ENCODE measurements around the gene ZNF23.

The ZNF23 gene

GRCh38 chr16:71464231-71464630, 2.2 kb upstream of the ZNF23 start:
- no peak for DNase-seq

GRCh38 chr16:71460941-71461340, 1.1 kb downstream of the ZNF23 start:
- DNase-seq = no peak

GRCh38 chr16:71460236-71460635, 1.8 kb downstream of the ZNF23 start:
- no peak for DNase-seq

- DNase-seq = no peak
Measured at GRCh38 chr16:71459510-71459909, 2.5 kb downstream of the ZNF23 start.

- DNase-seq = no peak
Measured at GRCh38 chr16:71456801-71457200, 5.2 kb downstream of the ZNF23 start.

GRCh38 chr16:71453036-71453435, 9.0 kb downstream of the ZNF23 start:
- no peak for DNase-seq

GRCh38 chr16:71449020-71449419, 13.0 kb downstream of the ZNF23 start:
- no peak for DNase-seq

GRCh38 chr16:71448274-71448866, 13.7 kb downstream of the ZNF23 start:
- DNase-seq = no peak

GRCh38 chr16:71443714-71444113, 18.3 kb downstream of the ZNF23 start:
- no peak for DNase-seq

- no peak for DNase-seq
Measured at GRCh38 chr16:71442051-71442440, 20.0 kb downstream of the ZNF23 start, which contains the start of gene TLE7. TLE7 (minus strand) TSS chr16:71442054; CDS start chr16:71433324, 8,730 bp downstream.

- peak; percentile 21 for DNase-seq
Measured at GRCh38 chr16:71441348-71442050, 20.5 kb downstream of the ZNF23 start.

GRCh38 chr16:71440669-71441347, 21.2 kb downstream of the ZNF23 start:
- DNase-seq = no peak

- no peak for DNase-seq
Measured at GRCh38 chr16:71439523-71439922, 22.5 kb downstream of the ZNF23 start.

- DNase-seq = no peak
Measured at GRCh38 chr16:71436473-71436872, 25.6 kb downstream of the ZNF23 start.

GRCh38 chr16:71432906-71433305, 29.1 kb downstream of the ZNF23 start:
- DNase-seq = no peak

- DNase-seq = no peak
Measured at GRCh38 chr16:71431991-71432390, 30.1 kb downstream of the ZNF23 start.

GRCh38 chr16:71431176-71431575, 30.9 kb downstream of the ZNF23 start:
- no peak for DNase-seq

- no peak for DNase-seq
Measured at GRCh38 chr16:71430744-71431143, 31.3 kb downstream of the ZNF23 start.

- no peak for DNase-seq
Measured at GRCh38 chr16:71429581-71429980, 32.5 kb downstream of the ZNF23 start.

- no peak for DNase-seq
Measured at GRCh38 chr16:71428883-71429282, 33.2 kb downstream of the ZNF23 start.

GRCh38 chr16:71428385-71428784, 33.7 kb downstream of the ZNF23 start:
- no peak for DNase-seq

- no peak for DNase-seq
Measured at GRCh38 chr16:71426880-71427615, 35.0 kb downstream of the ZNF23 start.
